ENCODE results near the gene PLA2R1.

DNA sequence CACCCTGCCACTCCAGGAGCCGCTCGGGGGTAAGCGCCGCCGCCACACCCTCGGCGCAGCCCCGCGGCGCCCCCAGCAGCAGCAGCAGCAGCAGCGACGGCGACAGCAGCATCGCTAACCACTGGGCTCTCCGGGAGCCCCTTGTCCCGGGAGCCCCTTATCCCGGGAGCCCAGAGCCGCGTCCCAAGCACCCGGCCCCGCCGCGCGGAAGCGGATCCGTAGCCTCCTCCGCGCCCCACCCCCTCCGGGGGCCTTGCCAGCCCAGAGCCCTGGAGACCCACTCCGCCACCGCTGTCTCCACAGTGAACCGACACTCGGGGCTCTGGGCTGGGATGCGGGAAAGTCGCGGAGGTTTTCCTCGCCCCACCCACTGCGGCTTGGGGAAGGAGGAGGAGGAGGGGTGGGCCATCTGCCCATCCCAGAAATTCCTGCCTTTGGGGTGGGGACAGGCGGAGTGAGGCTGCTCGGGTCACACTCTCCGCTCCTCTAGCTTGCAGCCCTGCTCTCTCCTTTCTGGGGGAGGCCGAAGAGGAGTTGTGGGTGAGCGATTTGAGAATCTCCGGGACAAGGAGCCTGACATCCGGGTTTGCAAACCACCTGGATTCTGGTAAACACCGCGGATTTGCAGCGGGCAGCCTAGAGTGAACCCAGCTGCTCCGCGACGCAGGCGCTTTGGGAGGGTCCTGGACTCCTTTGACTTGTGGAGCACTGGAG, at the start of gene PLA2R1:
- peak; percentile 72 for TF ChIP-seq POLR2A (IDR thresholded peaks at IDR 0.05)
- TF ChIP-seq, protein P1, sequence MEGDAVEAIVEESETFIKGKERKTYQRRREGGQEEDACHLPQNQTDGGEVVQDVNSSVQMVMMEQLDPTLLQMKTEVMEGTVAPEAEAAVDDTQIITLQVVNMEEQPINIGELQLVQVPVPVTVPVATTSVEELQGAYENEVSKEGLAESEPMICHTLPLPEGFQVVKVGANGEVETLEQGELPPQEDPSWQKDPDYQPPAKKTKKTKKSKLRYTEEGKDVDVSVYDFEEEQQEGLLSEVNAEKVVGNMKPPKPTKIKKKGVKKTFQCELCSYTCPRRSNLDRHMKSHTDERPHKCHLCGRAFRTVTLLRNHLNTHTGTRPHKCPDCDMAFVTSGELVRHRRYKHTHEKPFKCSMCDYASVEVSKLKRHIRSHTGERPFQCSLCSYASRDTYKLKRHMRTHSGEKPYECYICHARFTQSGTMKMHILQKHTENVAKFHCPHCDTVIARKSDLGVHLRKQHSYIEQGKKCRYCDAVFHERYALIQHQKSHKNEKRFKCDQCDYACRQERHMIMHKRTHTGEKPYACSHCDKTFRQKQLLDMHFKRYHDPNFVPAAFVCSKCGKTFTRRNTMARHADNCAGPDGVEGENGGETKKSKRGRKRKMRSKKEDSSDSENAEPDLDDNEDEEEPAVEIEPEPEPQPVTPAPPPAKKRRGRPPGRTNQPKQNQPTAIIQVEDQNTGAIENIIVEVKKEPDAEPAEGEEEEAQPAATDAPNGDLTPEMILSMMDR (IDR thresholded peaks at IDR 0.05) = no peak

Data from transverse colon (tissue), 3 donors.